Heart left ventricle (tissue), 16 donors: ENCODE results near the gene FANCI. TPM values are rescaled to one million over a fixed set of nuclear protein-coding genes. Genes with fewer than 3 reads are reported as not detected.

Experiments used
- ATAC-seq, 4 donors: fragments of 200-7000 bp; cut with Tn5 transposase; one replicate each; pipeline ENCODE4 v1.9.1; 2020 to 2022; ENCODE audit warnings: moderate library complexity in 4 of 4, mild to moderate bottlenecking in 3 of 4, moderate number of reproducible peaks in 1 of 4
- DNase-seq, 5 donors: peaks; one replicate each; pipeline ENCODE4 v3.0.0-alpha.2; 2020
- H3K27ac ChIP-seq, 12 donors: fragments of 200-600 bp; sonication (generic) in 4 of 12; one replicate each; pipeline versions ENCODE4 v1.5.0 to v1.8.0; 2016 to 2022; ENCODE audit warnings: mild to moderate bottlenecking in 2 of 12
- H3K27me3 ChIP-seq, 9 donors: fragments of 200-600 bp; sonication (generic) in 2 of 9; one replicate each; pipeline versions ENCODE4 v1.5.1 to v1.8.0; 2016 to 2022; ENCODE audit warnings: mild to moderate bottlenecking in 3 of 9
- H3K36me3 ChIP-seq, 9 donors: fragments of 200-600 bp; sonication (generic) in 2 of 9; one replicate each; pipeline versions ENCODE4 v1.5.0 to v1.8.0; 2018 to 2022; ENCODE audit warnings: mild to moderate bottlenecking in 2 of 9
- H3K4me1 ChIP-seq, 12 donors: fragments of 200-600 bp; sonication (generic) in 4 of 12; one replicate each; pipeline versions ENCODE4 v1.5.0 to v1.8.0; 2016 to 2022; ENCODE audit warnings: mild to moderate bottlenecking in 3 of 12
- H3K4me3 ChIP-seq, 12 donors: fragments of 200-600 bp; sonication (generic) in 4 of 12; one replicate each; pipeline versions ENCODE4 v1.5.0 to v1.8.0; 2017 to 2022; ENCODE audit warnings: mild to moderate bottlenecking in 9 of 12, moderate library complexity in 4 of 12
- H3K9me3 ChIP-seq, 12 donors: fragments of 200-600 bp; sonication (generic) in 4 of 12; one replicate each; pipeline versions ENCODE4 v1.5.0 to v1.8.0; 2016 to 2022; ENCODE audit warnings: mild to moderate bottlenecking in 1 of 12
- CTCF ChIP-seq, 12 donors: fragments of 200-600 bp; sonication (generic) in 4 of 12; IDR thresholded peaks; one replicate each; pipeline versions ENCODE4 v1.5.0 to v1.8.0; 2018 to 2022; ENCODE audit warnings: antibody characterized with exemption in 12 of 12, mild to moderate bottlenecking in 5 of 12
- POLR2A ChIP-seq, 2 donors: fragments of 450-650 bp; IDR thresholded peaks; one replicate each; pipeline ENCODE4 v1.6.1; 2017; ENCODE audit warnings: antibody characterized with exemption in 2 of 2, mild to moderate bottlenecking in 2 of 2, moderate library complexity in 2 of 2
- WGBS, 4 donors: extraction: QIAGEN DNeasy Blood & Tissue Kit in 2 of 4; methylation state at CpG; one replicate each; pipeline versions ENCODE4 v1.1.5 to v1.1.7; 2013 to 2018; 5-methylcytosine and 5-hydroxymethylcytosine counted together
- intact Hi-C, 10 donors: fragments of 100-400 bp; cut with DNase I; formaldehyde crosslinking; loops; one replicate each; pipeline versions ENCODE4 v1.11.1 to v1.14.2; 2022
- polyA plus RNA-seq, 2 donors: library from polyadenylated mRNA; stranded (reverse); fragments of 200-250 nt; gene quantifications; one replicate each; pipeline ENCODE4 v1.2.3, GENCODE V29; 2013
- total RNA-seq, 9 donors: library from RNA; depleted of rRNA in 2 of 9; stranded (reverse); fragments of >200 nt in 2 of 9; fragmentation: NEBNext Ultra II Directional in 3 of 9; extraction: Animal tissue kit (Norgen Biotek cat#: 25700) in 3 of 9; gene quantifications; one replicate each; pipeline versions ENCODE4 v1.1.0 to v1.2.4, GENCODE V29; 2016 to 2023
- donor health status: ischemic (EF 13 %, LVEDD 7.1; RV severe dilation, severe dysfunction).
- donor health status: healthy with polysubstance abuse.
- donor health status: DM: no; HTN: yes; CAD: no.
- donor health status: DM: no; HTN: no; CAD: no.
- donor health status: ischemic (EF 25% LVEDD 6.9; RV normal size, moderate dysfunction).
- donor health status: ischemic (EF 25% LVEDD 5.7; RV mildly dilated, moderate dysfunction).
- donor health status: healthy.
- donor health status: DM: yes; HTN: yes; CAD: no.
- donor health status: ischemic (EF 35%, LVEDD 5.7; RV mildly dilated, moderate dysfunction).
- donor health status: nonischemic (EF 11% LVEDD 7.7; RV severe dilation, severe dysfunction).
- donor health status: DM: yes; HTN: yes; CAD: no.
- donor health status: PGD.
- donor health status: ischemic (EF 29% LVEDD 5.4; RV normal size, mild dysfunction).
- donor health status: nonischemic (EF 23%, LVEDD 6.1; RV moderate dilation, normal function).

FANCI gene
- total and polyA plus RNA-seq, 11 donors: 0.42 to 10.3 (median 1.9) TPM

GRCh38 chr15:89334510-89335297, 90.9 kb downstream of the FANCI start, which contains the start of gene POLG:
TSS of gene POLG (minus strand) at chr15:89334824. CDS start at chr15:89333754, 1,070 bp downstream.
- intact Hi-C loops: loop anchor here in 2 of 10 donors (10.0 kb wide), 2 partner anchors 240 to 420 kb away; partner anchors contain the start of genes MFGE8 (in 1 of the 2) and TICRR (in 1 of the 2)

GRCh38 chr15:89335298-89336041, 91.7 kb downstream of the FANCI start:
- ATAC-seq (peak in 2 of 4 donors; percentile 1 to 6), DNase-seq (peak in 2 of 5 donors; percentile 34 to 63)
- H3K27me3 ChIP-seq: no peaks in the 10 kb centered on the region
- intact Hi-C loops: loop anchor here in 2 of 10 donors (10.0 kb wide), 2 partner anchors 239 to 421 kb away; partner anchors contain the start of genes MFGE8 (in 1 of the 2) and TICRR (in 1 of the 2)
- H3K9me3 ChIP-seq: no peaks in the 10 kb centered on the region
- peaks cover 0 to 32% (median 29%) of the 10 kb centered on the region in 9 donors for H3K36me3 ChIP-seq
- no peak for TF ChIP-seq CTCF (IDR thresholded peaks at IDR 0.05)
- no peak for TF ChIP-seq POLR2A (IDR thresholded peaks at IDR 0.05)
- peaks cover 6 to 47% (median 38%) of the 10 kb centered on the region in 12 donors for H3K4me1 ChIP-seq
- 6 to 10% (median 8%) methylated on average over 37 to 40 of the region's 40 CpGs for WGBS, 4 donors
- peak overlapping the region; percentile 17 to 97 (median 78) for H3K4me3 ChIP-seq
- peak overlapping the region in 11 of 12 donors; percentile 25 to 91 (median 68) for H3K27ac ChIP-seq

More at GRCh38 chr15:89334510-89335297, 90.9 kb downstream of the FANCI start, which contains the start of gene POLG:
- no peaks in the 10 kb centered on the region for H3K27me3 ChIP-seq
- no peaks in the 10 kb centered on the region for H3K9me3 ChIP-seq
- peaks cover 6 to 54% (median 43%) of the 10 kb centered on the region in 12 donors for H3K4me1 ChIP-seq
- H3K27ac ChIP-seq: peak within 1 kb of the TSS; percentile 21 to 98 (median 94)
- ATAC-seq (peak; percentile 96 to 99 (median 98)), DNase-seq (peak; percentile 99)
- H3K36me3 ChIP-seq: peaks cover 0 to 40% (median 37%) of the 10 kb centered on the region in 9 donors
- TF ChIP-seq CTCF (IDR thresholded peaks at IDR 0.05): peak in 1 of 12 donors; percentile 13
- TF ChIP-seq POLR2A (IDR thresholded peaks at IDR 0.05): peak; percentile 73 to 96
- 0 to 1% (median 0%) methylated on average over 40 to 85 of the region's 85 CpGs for WGBS, 4 donors
- peak within 1 kb of the TSS; percentile 60 to 97 (median 82) for H3K4me3 ChIP-seq

GRCh38 chr15:89338036-89338435, 94.3 kb downstream of the FANCI start:
- ATAC-seq (no peak), DNase-seq (no peak)
- Histone ChIP-seq H3K9me3 (no peaks in the 10 kb centered on the region), H3K27me3 (no peaks in the 10 kb centered on the region), H3K4me1 (peaks cover 3 to 22% (median 17%) of the 10 kb centered on the region in 12 donors), H3K4me3 (no peak overlapping the region), H3K36me3 (peaks cover 0 to 7% (median 5%) of the 10 kb centered on the region in 9 donors), H3K27ac (no peak overlapping the region)
- intact Hi-C loops: loop anchor here in 2 of 10 donors (10.0 kb wide), 2 partner anchors 237 to 423 kb away; partner anchors contain the start of genes MFGE8 (in 1 of the 2) and TICRR (in 1 of the 2)
- WGBS, 4 donors: 79 to 83% (median 81%) methylated on average over 6 of the region's 6 CpGs
- TF ChIP-seq POLR2A (IDR thresholded peaks at IDR 0.05) (no peak), CTCF (IDR thresholded peaks at IDR 0.05) (no peak)
